Measurements from ENCODE around the gene WDR5. TPM values are rescaled to one million over a fixed set of nuclear protein-coding genes. Genes with fewer than 3 reads are reported as not detected.

Gene WDR5
- total and polyA plus RNA-seq, 10 donors: 13.8 to 31.3 (median 19.2) TPM

GRCh38 chr9:134141906-134142305, 6.0 kb downstream of the WDR5 start:
- peaks cover 3 to 75% (median 70%) of the 10 kb centered on the region in 6 donors for H3K36me3 ChIP-seq
- WGBS, 5 donors: 86 to 97% (median 94%) methylated on average over 13 of the region's 13 CpGs
- H3K4me1 ChIP-seq: peaks cover 11 to 34% (median 26%) of the 10 kb centered on the region in 6 donors
- intact Hi-C loops (cut with DNase I; ENCODE audit: low total_unique reads): no loop called here
- no peaks in the 10 kb centered on the region for H3K27me3 ChIP-seq (replicated peaks in 1 of 7)
- H3K4me3 ChIP-seq: no peak overlapping the region
- DNase-seq: no peak
- H3K9me3 ChIP-seq: no peaks in the 10 kb centered on the region
- no peak overlapping the region for H3K27ac ChIP-seq
- TF ChIP-seq POLR2AphosphoS5 (IDR thresholded peaks at IDR 0.05) (no peak), POLR2A (IDR thresholded peaks at IDR 0.05) (no peak)

- no peak overlapping the region for H3K4me3 ChIP-seq
- H3K36me3 ChIP-seq: peaks cover 3 to 100% (median 92%) of the 10 kb centered on the region in 6 donors
- H3K27me3 ChIP-seq (replicated peaks in 1 of 7): no peaks in the 10 kb centered on the region
- 91 to 97% (median 95%) methylated on average over 4 of the region's 4 CpGs for WGBS, 5 donors
- peaks cover 0 to 8% (median 0%) of the 10 kb centered on the region in 6 donors for H3K4me1 ChIP-seq
- H3K27ac ChIP-seq: no peak overlapping the region
- DNase-seq: no peak
- no peaks in the 10 kb centered on the region for H3K9me3 ChIP-seq
- intact Hi-C loops (cut with DNase I; ENCODE audit: low total_unique reads): no loop called here
- TF ChIP-seq POLR2A (IDR thresholded peaks at IDR 0.05) (no peak), POLR2AphosphoS5 (IDR thresholded peaks at IDR 0.05) (no peak), CTCF (IDR thresholded peaks at IDR 0.05 in 8 of 11, conservative IDR thresholded peaks at IDR 0.05 in 3 of 11) (no peak)
Measured at GRCh38 chr9:134144801-134145200, 8.9 kb downstream of the WDR5 start.

GRCh38 chr9:134145262-134145661, 9.4 kb downstream of the WDR5 start:
- Histone ChIP-seq H3K36me3 (peaks cover 3 to 100% (median 94%) of the 10 kb centered on the region in 6 donors), H3K9me3 (no peaks in the 10 kb centered on the region), H3K4me3 (no peak overlapping the region), H3K27me3 (replicated peaks in 1 of 7) (no peaks in the 10 kb centered on the region), H3K4me1 (peaks cover 0 to 8% (median 0%) of the 10 kb centered on the region in 6 donors), H3K27ac (no peak overlapping the region)
- WGBS, 5 donors: 90 to 100% (median 93%) methylated on average over 8 to 9 of the region's 9 CpGs
- TF ChIP-seq CTCF (IDR thresholded peaks at IDR 0.05 in 8 of 11, conservative IDR thresholded peaks at IDR 0.05 in 3 of 11) (no peak), POLR2A (IDR thresholded peaks at IDR 0.05) (no peak), POLR2AphosphoS5 (IDR thresholded peaks at IDR 0.05) (no peak)
- no peak for DNase-seq
- intact Hi-C loops (cut with DNase I; ENCODE audit: low total_unique reads): no loop called here

GRCh38 chr9:134146774-134147493, 11.1 kb downstream of the WDR5 start:
- no peak overlapping the region for H3K4me3 ChIP-seq
- no peak for DNase-seq
- H3K36me3 ChIP-seq: peaks cover 3 to 100% (median 89%) of the 10 kb centered on the region in 6 donors
- 84 to 89% (median 88%) methylated on average over 7 to 8 of the region's 8 CpGs for WGBS, 5 donors
- no peaks in the 10 kb centered on the region for H3K27me3 ChIP-seq (replicated peaks in 1 of 7)
- intact Hi-C loops (cut with DNase I; ENCODE audit: low total_unique reads): no loop called here
- peaks cover 0 to 17% (median 2%) of the 10 kb centered on the region in 6 donors for H3K4me1 ChIP-seq
- H3K27ac ChIP-seq: no peak overlapping the region
- H3K9me3 ChIP-seq: no peaks in the 10 kb centered on the region
- TF ChIP-seq POLR2A (IDR thresholded peaks at IDR 0.05): no peak
- no peak for TF ChIP-seq POLR2AphosphoS5 (IDR thresholded peaks at IDR 0.05)
- TF ChIP-seq CTCF (IDR thresholded peaks at IDR 0.05 in 8 of 11, conservative IDR thresholded peaks at IDR 0.05 in 3 of 11): no peak

All from spleen (tissue), 11 donors.